Dermis blood vessel endothelial cell (primary cell): Measurements from ENCODE around the gene TTC21A. TPM values are rescaled to one million over a fixed set of nuclear protein-coding genes. Genes with fewer than 3 reads are reported as not detected.
"Not testable (repeated sequence)": the region's sequence is repeated elsewhere in the genome, so short reads cannot be mapped to it uniquely, and the experiment has no call there.

Experiments
- DNase-seq: peaks from one replicate; pipeline ENCODE4 v3.0.0; 2010
- total RNA-seq: library from RNA; depleted of rRNA; stranded (reverse); fragments of >200 nt; gene quantifications from 2 replicates; pipeline ENCODE4 v1.2.3, GENCODE V29; 2014

The TTC21A gene
- total RNA-seq, 1 donor from 2014 or later = 1.5 TPM

- DNase-seq = peak; percentile 93
Observed at GRCh38 chr3:39150803-39151631, 43.5 kb downstream of the TTC21A start.

- DNase-seq = no peak
Observed at GRCh38 chr3:39153977-39154279, 46.4 kb downstream of the TTC21A start.

GRCh38 chr3:39154280-39155021, 47.0 kb downstream of the TTC21A start:
- DNase-seq = no peak

GRCh38 chr3:39156421-39156820, 48.9 kb downstream of the TTC21A start:
- DNase-seq = no peak

- no peak for DNase-seq
Observed at GRCh38 chr3:39157359-39157758, 49.9 kb downstream of the TTC21A start.

- no peak for DNase-seq
Observed at GRCh38 chr3:39158148-39158715, 50.8 kb downstream of the TTC21A start.

- DNase-seq = no peak
Observed at GRCh38 chr3:39164414-39164813, 56.9 kb downstream of the TTC21A start.

GRCh38 chr3:39165518-39165917, 58.0 kb downstream of the TTC21A start:
- no peak for DNase-seq

GRCh38 chr3:39166134-39166710, 58.7 kb downstream of the TTC21A start:
- DNase-seq = peak; percentile 91

- DNase-seq = peak; percentile 83
Observed at GRCh38 chr3:39166932-39167532, 59.6 kb downstream of the TTC21A start.

- DNase-seq = no peak
Observed at GRCh38 chr3:39168156-39168780, 60.8 kb downstream of the TTC21A start.

- no peak for DNase-seq
Observed at GRCh38 chr3:39169712-39170111, 62.2 kb downstream of the TTC21A start.

GRCh38 chr3:39170461-39170860, 63.0 kb downstream of the TTC21A start:
- DNase-seq = no peak

- DNase-seq = not testable (repeated sequence)
Observed at GRCh38 chr3:39170877-39171276, 63.4 kb downstream of the TTC21A start.

- no peak for DNase-seq
Observed at GRCh38 chr3:39171860-39172259, 64.4 kb downstream of the TTC21A start.

- no peak for DNase-seq
Observed at GRCh38 chr3:39173318-39174125, 66.0 kb downstream of the TTC21A start.

GRCh38 chr3:39176025-39176714, 68.7 kb downstream of the TTC21A start:
- no peak for DNase-seq

GRCh38 chr3:39177708-39178332, 70.3 kb downstream of the TTC21A start:
- DNase-seq = peak; percentile 98

- DNase-seq = peak; percentile 87
Observed at GRCh38 chr3:39178553-39178952, 71.1 kb downstream of the TTC21A start.

- DNase-seq = no peak
Observed at GRCh38 chr3:39180183-39180545, 72.7 kb downstream of the TTC21A start.
